HG03439 (cell line): ENCODE results near the gene PADI4.
"Not testable (repeated sequence)": the region's sequence is repeated elsewhere in the genome, so short reads cannot be mapped to it uniquely, and the experiment has no call there.

ENCODE experiments used
- ATAC-seq: cut with Tn5 transposase; IDR thresholded peaks from one replicate; pipeline ENCODE4 v1.9.1; 2021; ENCODE audit warnings: mild to moderate bottlenecking, moderate library complexity; ENCODE audit not compliant: unreplicated experiment

PADI4 gene

DNA sequence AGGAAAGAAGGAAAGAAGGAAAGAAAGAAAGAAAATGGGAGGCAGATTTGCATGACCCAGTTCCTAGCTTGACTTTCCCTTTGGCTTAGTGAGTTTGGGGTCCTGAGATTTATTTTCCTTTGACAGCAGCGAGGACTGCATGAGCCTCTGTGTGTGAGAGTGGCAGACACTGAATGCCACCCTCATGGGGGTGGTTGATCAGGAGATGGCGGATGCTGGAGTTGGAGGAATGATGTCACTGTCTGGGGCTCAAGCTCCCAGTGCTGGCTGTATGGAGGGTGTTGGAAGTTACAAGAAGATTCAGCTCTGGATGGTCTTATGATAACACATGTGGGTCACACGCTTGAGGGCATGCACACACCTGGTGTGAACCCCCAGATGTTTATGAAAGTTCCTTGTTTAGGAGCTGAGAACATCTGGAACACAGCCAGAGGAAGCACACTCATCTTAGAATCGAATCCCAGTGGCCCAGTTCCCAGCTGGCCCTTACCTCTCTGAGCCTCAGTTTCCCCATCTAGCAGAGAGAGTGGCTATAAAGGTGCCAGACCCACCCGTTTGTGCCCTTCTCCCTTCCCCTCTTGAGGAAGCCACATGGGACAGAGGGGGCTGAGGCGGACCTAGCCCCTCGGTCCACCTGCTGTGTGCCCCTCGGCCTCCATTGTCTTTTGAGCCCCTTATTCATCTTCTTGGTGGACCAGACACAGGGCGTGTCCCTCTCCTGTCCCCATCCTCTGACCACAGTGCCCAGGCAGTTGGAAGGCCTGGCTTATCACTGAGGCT, 5.7 kb downstream of the PADI4 start:
- no peak for ATAC-seq

DNA sequence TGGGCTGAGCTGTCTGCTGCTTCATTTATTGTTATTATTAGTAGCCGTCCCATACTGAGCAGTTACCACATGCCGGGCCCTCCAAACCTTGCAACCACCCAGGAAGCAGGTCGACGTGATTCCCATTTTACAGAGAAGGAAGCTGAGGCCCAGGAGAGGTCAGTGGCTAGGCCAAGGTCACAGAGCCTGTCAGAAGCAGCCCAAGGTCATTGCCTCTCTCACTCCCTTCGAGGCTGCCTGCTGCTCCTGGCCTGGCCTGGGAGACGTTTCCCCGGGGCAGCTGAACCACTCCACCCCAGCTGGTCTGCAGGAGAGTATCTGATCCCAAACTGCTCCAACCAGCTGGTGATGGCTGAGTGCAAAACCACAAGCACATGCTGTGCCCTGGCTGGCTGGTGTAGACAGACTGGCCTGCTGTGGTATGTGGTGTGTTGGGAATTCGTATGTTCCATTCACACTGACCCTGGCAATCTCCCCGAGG, 6.5 kb downstream of the PADI4 start:
- no peak for ATAC-seq

DNA sequence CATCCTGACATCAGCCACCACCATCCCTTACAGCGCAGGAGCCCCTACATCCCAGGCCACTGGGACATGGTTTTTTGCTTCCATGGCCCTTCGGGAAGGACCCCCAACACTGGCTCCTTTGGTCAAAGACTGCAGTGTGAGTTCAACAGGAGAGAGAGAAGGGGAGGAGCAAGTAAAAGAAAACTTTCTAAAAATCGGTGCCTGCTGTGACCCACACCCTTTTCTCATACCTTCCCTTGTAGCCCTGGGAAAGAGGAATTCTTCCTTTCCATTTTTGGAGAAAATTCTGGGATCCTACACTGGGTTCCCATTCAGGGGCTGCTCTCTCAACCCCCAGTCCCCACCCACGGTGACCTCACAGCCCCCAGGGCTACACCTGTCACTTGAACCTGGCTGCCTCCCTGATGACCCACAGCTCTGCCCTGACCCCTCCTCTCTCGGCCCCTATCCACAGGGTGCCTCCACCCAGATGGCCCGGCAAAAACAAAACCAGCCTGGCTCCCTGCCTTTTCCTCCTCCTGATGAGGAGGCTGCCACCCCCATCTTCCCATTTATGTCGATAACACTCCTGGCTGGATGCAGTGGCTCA, 7.6 kb downstream of the PADI4 start:
- no peak for ATAC-seq

DNA sequence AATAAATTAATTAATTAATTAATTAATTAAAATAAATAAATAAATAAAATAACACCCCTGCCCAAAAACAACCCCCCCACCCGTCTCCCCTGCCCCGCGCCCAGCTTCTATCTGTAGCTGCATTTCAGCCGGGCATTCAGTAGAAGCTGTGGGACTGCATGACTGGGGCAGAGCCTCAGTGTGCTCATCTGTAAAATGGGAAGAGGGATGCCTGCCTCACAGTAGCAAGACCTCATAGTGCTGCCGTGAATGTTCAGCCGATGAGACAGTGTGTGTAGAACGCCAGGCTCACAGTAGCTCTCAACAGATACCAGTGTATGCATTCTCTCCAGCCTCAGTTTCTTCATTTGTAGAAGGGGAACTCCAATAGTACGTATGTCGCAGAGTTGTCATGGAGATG, 8.7 kb downstream of the PADI4 start:
- ATAC-seq: no peak

DNA sequence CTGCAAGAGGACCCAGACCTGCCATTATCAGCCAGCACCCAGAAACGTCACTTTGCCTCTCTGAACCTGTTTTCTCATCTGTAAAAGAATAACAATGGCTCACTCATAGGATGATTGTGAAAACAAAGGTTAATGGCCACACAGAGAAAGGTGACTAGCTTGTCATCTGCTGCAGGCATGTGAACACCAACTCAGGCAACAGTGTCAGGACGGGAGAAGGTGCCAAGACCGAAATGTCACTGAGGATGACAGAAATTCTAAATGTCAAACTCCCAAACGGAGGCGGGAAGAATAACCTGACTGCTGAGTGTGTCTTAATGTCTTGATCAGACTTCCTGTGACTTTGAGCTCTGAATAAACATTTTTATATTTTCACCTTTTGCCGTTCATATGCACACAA, 10.3 kb downstream of the PADI4 start:
- ATAC-seq: no peak

DNA sequence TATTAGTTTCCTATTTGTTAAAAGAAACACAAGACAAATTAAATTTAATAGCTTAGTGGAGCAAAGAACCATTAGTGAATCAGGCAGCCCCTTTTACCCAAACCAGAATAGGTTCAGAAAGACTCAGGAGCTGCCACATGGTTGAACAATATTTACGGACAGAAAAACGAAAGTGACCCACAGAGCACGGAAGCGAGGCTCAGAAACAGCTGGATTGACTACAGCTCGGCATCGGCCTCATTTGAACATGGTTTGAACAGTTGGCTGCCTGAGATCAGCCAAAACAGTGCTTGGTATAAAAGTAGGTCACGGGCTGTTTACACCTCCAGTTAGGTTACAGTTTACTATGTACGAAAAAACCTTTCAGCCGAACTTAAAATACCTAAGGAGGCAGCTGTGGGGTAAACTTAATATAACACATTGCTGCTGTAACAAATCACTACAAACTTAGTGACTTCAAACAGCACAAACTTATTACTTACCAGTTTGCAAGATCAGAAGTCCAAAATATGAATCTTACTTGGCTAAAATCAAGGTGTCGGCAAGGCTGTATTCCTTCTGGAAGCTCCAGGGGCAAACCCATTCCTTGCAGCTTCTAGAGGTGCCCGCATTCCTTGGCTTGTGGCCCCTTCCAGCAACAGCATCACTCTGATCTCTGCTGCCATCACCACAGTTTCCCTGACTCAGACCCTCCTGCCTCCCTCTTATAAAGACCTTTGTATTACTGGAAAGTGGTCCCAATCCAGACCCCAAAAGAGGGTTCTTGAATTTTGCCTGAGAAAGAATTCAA, 11.8 kb downstream of the PADI4 start:
- ATAC-seq: no peak

DNA sequence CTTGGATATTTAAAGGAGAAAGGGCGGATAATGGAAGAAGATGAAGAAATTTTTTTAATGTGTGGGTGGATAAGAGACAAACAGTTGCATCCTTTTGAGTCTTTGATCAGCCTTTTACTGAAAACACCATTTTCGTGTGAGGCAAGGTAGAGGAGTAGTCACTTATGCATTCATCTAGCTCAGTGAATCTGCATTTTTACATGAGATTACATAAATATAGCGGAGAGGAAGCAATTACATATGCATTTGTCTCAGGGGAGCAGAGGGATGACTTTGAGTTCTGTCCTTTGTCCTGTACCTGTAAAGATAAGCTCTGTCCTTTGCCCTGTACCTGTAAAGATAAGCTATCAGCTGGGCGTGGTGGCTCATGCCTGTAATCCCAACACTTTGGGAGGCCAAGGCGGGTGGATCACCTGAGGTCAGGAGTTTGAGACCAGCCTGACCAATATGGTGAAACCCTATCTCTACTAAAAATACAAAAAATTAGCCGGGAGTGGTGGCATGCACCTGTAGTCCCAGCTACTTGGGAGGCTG, 13.9 kb downstream of the PADI4 start:
- not testable (repeated sequence) for ATAC-seq

DNA sequence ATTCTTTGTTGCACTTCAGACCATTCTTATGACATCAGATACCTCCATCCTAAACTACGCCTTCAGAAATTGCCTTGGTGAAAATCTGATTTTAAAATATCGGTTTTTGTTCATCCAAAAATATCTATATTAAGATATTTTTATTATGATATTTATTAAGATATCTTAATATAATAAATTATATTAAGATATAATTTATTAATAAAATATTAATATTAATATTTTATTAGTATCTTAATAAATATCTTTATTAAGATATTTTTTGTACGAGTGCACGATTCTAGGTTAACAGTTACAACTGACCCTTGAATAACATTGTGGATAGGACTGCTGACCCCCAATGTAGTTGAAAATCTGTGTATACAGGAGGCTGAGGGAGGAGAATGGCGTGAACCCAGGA, 20.9 kb downstream of the PADI4 start:
- ATAC-seq: no peak

DNA sequence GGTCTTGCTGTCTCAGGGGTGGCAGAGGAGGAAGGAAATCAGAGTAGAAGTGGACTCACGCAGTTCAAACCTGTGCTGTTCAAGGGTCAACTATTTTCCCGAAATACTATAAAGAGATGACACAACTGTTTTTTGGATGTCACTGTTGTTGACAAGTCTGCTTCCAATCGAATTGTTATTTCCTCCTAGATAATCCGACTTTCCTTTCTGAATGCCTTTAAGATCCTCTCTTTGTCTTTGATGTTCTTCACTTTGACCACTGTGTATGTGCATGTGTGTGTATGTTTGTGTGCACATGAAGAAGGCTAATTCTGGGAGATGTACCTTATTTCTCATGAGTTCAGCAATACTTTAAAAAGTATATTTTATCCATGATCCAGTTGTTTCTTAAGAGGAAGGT, 21.6 kb downstream of the PADI4 start:
- no peak for ATAC-seq

DNA sequence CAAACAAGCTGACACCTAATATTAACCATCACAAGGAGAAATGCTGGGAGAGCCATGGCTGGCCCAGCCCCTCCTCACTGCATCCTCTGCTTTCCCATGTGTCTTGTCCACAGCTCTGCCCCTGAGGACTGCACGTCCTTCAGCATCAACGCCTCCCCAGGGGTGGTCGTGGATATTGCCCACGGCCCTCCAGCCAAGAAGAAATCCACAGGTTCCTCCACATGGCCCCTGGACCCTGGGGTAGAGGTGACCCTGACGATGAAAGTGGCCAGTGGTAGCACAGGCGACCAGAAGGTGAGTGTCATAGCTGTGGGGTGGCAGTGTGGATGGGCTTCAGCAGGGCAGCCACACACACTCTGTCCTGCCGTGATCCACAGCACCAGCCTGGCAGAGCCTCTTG, 22.9 kb downstream of the PADI4 start:
- no peak for ATAC-seq

DNA sequence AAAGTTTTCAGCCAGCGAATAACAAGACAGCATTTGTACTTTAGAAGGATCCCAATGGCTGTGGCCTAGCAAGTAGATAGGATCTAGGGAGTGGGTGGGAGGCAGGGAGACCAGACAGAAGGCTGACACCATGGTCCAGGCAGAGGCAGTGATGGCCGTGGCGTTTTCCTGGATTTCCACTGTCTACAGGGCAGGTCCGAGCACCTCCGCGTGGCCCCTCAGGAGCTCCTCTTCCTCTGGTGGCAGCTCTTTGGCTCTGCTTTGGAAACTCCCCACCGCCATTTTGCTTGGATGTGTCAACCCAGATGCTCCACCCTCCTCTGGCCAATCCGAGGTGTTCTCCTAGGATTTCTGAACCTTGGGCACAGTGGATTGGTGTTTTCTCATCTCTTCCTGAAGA, 25.1 kb downstream of the PADI4 start:
- ATAC-seq: no peak

DNA sequence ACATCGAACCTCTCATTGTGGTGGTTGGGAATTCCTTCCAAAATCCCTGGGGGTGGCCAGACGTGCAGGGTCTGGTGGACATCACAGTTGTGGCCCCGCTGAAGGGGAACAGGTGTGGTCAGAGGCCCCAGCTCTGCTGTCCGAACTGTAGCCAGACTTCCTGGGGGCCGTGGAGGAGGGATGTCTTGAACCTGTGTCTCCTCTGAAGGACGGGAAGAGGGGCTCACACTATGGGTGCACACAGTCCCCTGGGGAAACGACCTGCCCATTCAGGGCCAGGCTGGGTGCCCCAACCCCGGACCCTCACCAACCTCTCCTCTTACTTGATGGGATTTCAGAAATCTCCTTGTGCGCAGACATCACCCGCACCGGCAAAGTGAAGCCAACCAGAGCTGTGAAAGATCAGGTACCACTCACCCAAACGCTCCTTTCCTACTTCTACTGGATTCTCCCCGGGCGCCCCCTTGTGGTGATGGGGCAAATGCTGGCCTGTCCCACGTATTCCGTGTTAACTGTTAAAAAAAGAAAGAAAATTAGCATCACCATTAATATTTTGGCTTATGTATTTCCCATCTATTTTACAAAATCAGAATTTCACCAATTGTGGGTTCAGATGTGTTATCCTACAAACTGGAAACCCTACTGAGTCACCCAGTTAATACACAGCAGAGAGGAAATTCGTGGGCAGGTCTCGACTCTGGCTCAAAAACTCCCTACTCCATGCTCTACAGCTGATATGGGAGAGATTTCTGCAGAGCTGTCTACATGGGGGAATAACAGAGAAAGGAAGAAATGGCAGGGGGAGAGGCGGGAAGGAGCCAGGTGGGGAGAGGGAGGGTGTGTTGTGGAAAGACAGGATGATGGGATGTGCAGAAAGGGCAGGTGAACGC, 28.1 kb downstream of the PADI4 start:
- ATAC-seq: no peak

DNA sequence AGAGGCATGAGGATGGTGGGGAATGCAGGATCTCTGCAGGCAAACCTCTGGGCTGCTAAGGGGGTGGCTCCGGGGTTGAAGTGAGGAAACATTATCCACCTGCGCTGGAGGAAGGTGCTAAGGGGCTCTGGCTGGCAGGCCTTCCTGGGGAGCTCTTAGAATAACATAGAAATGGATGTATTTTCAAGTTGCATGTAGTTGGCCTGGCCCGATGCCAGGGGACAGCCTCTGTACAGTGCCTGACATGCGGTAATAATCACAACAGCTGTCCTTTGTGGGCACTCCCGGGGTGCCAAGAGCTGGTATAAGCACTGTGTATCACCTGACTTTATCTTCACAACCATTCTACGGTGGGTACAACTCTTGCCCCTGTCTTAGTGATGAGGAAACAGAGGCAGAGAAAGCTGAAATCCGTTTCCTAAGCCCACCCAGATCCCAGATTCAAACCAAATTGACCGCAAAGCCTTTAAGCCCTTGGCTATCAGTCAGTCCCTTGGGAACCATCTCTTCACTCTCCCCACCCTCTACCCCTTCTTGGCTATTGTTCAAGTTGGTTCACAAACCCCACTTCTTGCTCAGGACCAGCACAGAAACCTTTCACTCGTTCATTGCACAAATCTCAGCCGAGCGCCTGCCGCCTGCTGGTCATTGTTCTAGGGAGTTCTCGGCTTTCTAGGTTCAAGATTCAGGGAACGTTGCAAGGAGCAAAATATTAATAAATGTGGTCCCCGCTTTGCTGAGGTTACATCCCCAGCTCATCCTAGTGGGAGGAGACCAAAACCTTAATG, 30.9 kb downstream of the PADI4 start:
- no peak for ATAC-seq

DNA sequence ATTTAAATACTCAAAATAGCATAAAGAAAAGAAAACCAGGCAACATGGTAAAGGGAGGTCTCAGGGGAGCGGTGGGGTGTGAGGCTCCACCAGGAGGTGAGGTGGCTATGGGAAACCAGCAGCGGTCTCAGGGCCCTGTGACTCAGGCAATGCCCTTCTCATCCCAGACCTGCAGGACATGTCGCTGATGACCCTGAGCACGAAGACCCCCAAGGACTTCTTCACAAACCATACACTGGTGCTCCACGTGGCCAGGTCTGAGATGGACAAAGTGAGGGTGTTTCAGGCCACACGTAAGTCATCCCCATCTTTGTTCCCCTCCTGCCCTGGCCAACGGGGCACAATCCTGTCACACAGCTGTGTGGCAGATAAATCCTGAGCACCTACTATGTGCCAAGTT, 31.5 kb downstream of the PADI4 start:
- ATAC-seq: no peak

DNA sequence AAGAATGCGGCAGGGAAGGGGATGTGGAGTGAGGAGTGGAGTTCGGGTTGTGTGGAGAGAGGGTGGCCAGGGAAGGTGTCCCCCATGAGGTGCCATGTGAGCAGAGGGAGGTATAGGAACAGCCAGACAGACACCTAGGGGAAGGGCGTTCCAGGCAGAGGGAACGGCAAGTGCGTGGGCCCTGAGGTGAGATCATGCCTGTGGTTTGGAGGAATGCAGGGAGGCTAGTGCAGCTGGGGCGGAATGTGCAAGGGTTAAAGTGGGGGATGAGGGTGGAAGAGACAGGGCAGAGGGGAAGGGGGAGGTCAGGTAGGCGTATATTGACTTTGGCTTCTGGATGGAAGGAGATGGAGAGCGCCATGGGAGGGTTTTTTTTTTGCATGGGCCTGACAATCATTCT, 32.4 kb downstream of the PADI4 start:
- ATAC-seq: no peak

DNA sequence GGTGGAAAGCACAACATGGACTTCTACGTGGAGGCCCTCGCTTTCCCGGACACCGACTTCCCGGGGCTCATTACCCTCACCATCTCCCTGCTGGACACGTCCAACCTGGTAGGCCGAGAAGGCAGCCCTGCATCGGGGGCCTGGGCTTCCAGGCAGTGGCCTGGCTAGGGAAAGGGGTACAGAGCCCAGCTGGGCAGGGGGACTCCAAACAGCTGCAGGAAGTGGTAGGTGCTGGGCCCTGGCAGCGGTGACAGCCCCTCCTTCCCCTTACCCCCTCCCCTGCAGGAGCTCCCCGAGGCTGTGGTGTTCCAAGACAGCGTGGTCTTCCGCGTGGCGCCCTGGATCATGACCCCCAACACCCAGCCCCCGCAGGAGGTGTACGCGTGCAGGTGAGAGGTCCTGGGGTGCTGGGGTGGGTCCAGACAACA, 34.0 kb downstream of the PADI4 start:
- no peak for ATAC-seq

DNA sequence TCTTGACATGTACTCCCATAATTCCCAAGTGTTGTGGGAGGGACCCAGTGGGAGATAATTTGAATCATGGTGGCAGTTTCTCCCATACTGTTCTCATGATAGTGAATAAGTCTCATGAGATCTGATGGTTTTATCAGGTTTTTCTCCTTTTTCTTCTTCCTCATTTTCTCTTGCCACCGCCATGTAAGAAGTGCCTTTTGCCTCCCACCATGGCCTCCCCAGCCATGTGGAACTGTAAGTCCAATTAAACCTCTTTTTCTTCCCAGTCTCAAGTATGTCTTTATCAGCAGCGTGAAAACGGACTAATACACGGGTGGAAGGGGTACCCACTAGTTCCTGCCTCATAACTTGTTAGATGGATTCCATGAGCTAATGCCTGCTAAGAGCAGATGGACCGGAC, 37.5 kb downstream of the PADI4 start:
- not testable (repeated sequence) for ATAC-seq

DNA sequence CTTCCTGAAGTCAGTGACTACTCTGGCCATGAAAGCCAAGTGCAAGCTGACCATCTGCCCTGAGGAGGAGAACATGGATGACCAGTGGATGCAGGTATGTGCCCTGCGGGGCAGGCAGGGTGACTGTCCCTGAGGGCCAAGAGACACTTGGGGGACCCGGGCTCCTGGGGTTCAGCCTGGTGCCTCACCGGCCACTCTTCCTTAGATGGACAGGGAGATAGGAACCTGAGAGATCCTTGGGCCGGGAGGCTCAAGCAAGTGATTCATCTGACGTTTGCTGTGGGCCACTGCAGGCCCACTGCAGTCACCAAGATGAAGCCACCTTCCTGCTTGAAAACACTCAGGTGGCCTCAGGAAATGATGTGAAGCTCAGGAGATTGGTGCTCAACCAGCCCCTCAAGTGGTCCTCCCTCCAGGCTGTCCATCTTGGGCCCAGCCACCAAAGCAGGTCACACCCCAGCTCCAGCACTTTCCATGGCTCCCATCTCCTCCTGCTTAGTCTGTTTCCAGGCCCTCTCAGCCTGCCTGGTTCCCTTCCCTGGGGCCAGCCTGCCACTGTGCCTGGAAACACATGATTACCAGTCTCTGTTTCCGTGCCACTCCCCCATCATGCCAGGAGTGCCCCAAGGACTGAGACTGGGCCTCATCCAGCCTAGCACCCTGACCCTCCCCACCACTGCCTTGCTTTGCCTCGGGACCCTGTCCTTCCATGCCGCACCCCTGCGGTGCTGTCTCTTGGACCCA, 38.2 kb downstream of the PADI4 start:
- no peak for ATAC-seq
